Fibroblast of the aortic adventitia (primary cell): Measurements from ENCODE around the gene PRRC2C. TPM values are rescaled to one million over a fixed set of nuclear protein-coding genes. Genes with fewer than 3 reads are reported as not detected.
A peak's percentile ranks its signal among the peaks of the same experiment; 100 is the strongest.
"Not testable (repeated sequence)": the region's sequence is repeated elsewhere in the genome, so short reads cannot be mapped to it uniquely, and the experiment has no call there.

Source experiments
- DNase-seq: peaks from one replicate; pipeline ENCODE4 v3.0.0-alpha.2; 2010; ENCODE audit warnings: low read depth
- H3K4me3 ChIP-seq: 2 replicates; pipeline ENCODE4 v1.5.1; 2011; ENCODE audit warnings: low read depth, mild to moderate bottlenecking, control low read depth, low read length, moderate library complexity
- CTCF ChIP-seq: IDR thresholded peaks from 2 replicates; pipeline ENCODE4 v1.5.1; 2011; ENCODE audit warnings: mild to moderate bottlenecking, low read length, control low read depth, inconsistent platforms; ENCODE audit not compliant: insufficient read depth
- total RNA-seq: library from RNA; depleted of rRNA; stranded (reverse); fragments of >200 nt; gene quantifications from 2 replicates; pipeline ENCODE4 v1.2.3, GENCODE V29; 2012; ENCODE audit warnings: low replicate concordance

Gene PRRC2C
- total RNA-seq, 1 donor: 79.3 TPM

GRCh38 chr1:171595324-171595723 lies 110.0 kb downstream of the PRRC2C start:
- no peak for TF ChIP-seq CTCF
- DNase-seq: peak; percentile 26
- H3K4me3 ChIP-seq: no peak overlapping the region

- no peak for DNase-seq
- no peak for TF ChIP-seq CTCF
- no peak overlapping the region for H3K4me3 ChIP-seq
Observed at GRCh38 chr1:171596119-171596518, 110.8 kb downstream of the PRRC2C start.

GRCh38 chr1:171596705-171597104 lies 111.4 kb downstream of the PRRC2C start:
- TF ChIP-seq CTCF: no peak
- no peak for DNase-seq
- no peak overlapping the region for H3K4me3 ChIP-seq

GRCh38 chr1:171597203-171597602 lies 111.9 kb downstream of the PRRC2C start:
- no peak for DNase-seq
- TF ChIP-seq CTCF: no peak
- H3K4me3 ChIP-seq: no peak overlapping the region

GRCh38 chr1:171600310-171600709 lies 115.0 kb downstream of the PRRC2C start:
- H3K4me3 ChIP-seq, DNase-seq: not testable (repeated sequence)

GRCh38 chr1:171600862-171601261 lies 115.5 kb downstream of the PRRC2C start:
- DNase-seq: no peak
- no peak overlapping the region for H3K4me3 ChIP-seq
- no peak for TF ChIP-seq CTCF

- DNase-seq, H3K4me3 ChIP-seq: not testable (repeated sequence)
Observed at GRCh38 chr1:171603042-171603441, 117.7 kb downstream of the PRRC2C start.

- H3K4me3 ChIP-seq: no peak overlapping the region
- no peak for DNase-seq
- no peak for TF ChIP-seq CTCF
Observed at GRCh38 chr1:171606402-171606941, 121.1 kb downstream of the PRRC2C start.
